ENCODE data around the gene PAQR4.

DNA sequence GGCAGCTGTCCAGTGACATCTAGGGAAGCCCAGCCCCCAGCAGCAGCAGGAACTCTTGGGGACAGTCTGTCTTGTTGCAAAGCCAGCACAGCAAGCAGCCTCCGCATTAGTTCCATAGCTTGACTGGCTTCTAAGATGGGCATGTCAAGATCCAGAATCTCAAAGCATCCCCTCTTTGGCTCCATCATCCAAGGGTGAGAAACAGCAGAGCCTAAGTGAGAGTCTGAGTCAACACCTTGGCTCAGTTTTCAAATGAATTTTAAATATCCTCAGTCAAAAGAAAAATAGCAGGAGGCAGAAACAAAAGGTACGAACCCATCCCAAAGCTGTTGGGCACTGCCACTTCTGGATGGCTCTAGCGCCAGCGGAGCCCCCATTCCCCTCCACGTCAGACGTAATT, 45.8 kb downstream of the PAQR4 start:
- TF ChIP-seq EZH2phosphoT487 (IDR thresholded peaks at IDR 0.05; ENCODE audit: low read depth, severe bottlenecking, unreplicated experiment) (no peak), EZH2 (IDR thresholded peaks at IDR 0.05; ENCODE audit: borderline replicate concordance) (no peak)
- TF ChIP-seq, protein P1, sequence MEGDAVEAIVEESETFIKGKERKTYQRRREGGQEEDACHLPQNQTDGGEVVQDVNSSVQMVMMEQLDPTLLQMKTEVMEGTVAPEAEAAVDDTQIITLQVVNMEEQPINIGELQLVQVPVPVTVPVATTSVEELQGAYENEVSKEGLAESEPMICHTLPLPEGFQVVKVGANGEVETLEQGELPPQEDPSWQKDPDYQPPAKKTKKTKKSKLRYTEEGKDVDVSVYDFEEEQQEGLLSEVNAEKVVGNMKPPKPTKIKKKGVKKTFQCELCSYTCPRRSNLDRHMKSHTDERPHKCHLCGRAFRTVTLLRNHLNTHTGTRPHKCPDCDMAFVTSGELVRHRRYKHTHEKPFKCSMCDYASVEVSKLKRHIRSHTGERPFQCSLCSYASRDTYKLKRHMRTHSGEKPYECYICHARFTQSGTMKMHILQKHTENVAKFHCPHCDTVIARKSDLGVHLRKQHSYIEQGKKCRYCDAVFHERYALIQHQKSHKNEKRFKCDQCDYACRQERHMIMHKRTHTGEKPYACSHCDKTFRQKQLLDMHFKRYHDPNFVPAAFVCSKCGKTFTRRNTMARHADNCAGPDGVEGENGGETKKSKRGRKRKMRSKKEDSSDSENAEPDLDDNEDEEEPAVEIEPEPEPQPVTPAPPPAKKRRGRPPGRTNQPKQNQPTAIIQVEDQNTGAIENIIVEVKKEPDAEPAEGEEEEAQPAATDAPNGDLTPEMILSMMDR (IDR thresholded peaks at IDR 0.05; ENCODE audit: poor library complexity): no peak
